Measurements from ENCODE around the gene SBF2. TPM values are rescaled to one million over a fixed set of nuclear protein-coding genes. Genes with fewer than 3 reads are reported as not detected.

Gene SBF2
- 11.6 to 17.5 TPM (median 12.6 TPM) in 5 replicates for total RNA-seq (2022; extraction: Qiagen RNA extraction)

GRCh38 chr11:10293423-10294289 is at the start of gene SBF2:
Gene SBF2 (minus strand): TSS chr11:10294219. CDS start chr11:10294069, 150 bp downstream.

GRCh38 chr11:10304495-10305261 is 10.7 kb upstream of the SBF2 start, which contains the start of gene ADM:
Gene ADM (plus strand): TSS chr11:10305073. CDS start chr11:10305701, 628 bp downstream.

Other genes with a start within 250 kb of the SBF2 start
- gene ADM, start 10.9 kb upstream of the SBF2 start, total RNA-seq (2022; extraction: Qiagen RNA extraction): 100 to 149 TPM (median 110 TPM) in 5 replicates
- 6.5 to 7.6 TPM (median 7.0 TPM) in 5 replicates for gene AMPD3, start 161.0 kb upstream of the SBF2 start, total RNA-seq (2022; extraction: Qiagen RNA extraction)
- 21.5 to 27.1 TPM (median 25.9 TPM) in 5 replicates for gene RNF141, start 247.0 kb upstream of the SBF2 start, total RNA-seq (2022; extraction: Qiagen RNA extraction)

Data from A549 treated with AZD2906 at 1 μM for 4 hours (cell line).